T-cell (primary cell): ENCODE measurements around the gene PRKCA. TPM values are rescaled to one million over a fixed set of nuclear protein-coding genes. Genes with fewer than 3 reads are reported as not detected.
"Not testable (repeated sequence)": the region's sequence is repeated elsewhere in the genome, so short reads cannot be mapped to it uniquely, and the experiment has no call there.

Experiments
- ATAC-seq, 4 experiments: fragments of 200-7000 bp in 3 of 4; fragments of 150-1000 bp in 1 of 4; cut with Tn5 transposase; replicated peaks in 1 of 4; 1 replicate in 3 of 4; 2 replicates in 1 of 4; pipeline ENCODE4 v1.10.0; 2021; ENCODE audit warnings: moderate library complexity in 3 of 4, mild to moderate bottlenecking in 2 of 4, moderate number of reproducible peaks in 1 of 4
- CTCF ChIA-PET, 2 donors: fragments of 300-600 bp; sonication (Branson Sonifier 250); formaldehyde crosslinking; loops; one replicate each; lab custom pipeline; 2022; ENCODE audit warnings: antibody characterized with exemption in 2 of 2; lab: Charles Lee
- POLR2A ChIA-PET, 2 donors: fragments of 300-600 bp; sonication (Branson Sonifier 250); formaldehyde crosslinking; loops; one replicate each; lab custom pipeline; 2022; ENCODE audit warnings: antibody characterized with exemption in 2 of 2; lab: Charles Lee
- DNase-seq, 35 experiments: peaks; one replicate each; pipeline versions ENCODE4 v3.0.0 to v3.0.0-alpha.2; 2013 to 2023
- H3K27ac ChIP-seq: one replicate; pipeline ENCODE4 v1.5.1; 2013; ENCODE audit warnings: low read length
- H3K27me3 ChIP-seq, 2 experiments: replicated peaks in 1 of 2; 1 replicate in 1 of 2; 2 replicates in 1 of 2; pipeline versions ENCODE4 v1.6.1 to v1.7.0; 2013; ENCODE audit warnings: low read length in 1 of 2, mixed read lengths in 1 of 2; ENCODE audit not compliant: control insufficient read depth in 2 of 2, insufficient read depth in 2 of 2; ENCODE audit errors: extremely low read depth in 1 of 2
- H3K36me3 ChIP-seq, 2 donors: 1 replicate in 1 of 2; 2 replicates in 1 of 2; pipeline versions ENCODE4 v1.6.1 to v1.7.0; 2013; ENCODE audit warnings: low read length in 1 of 2; ENCODE audit not compliant: control insufficient read depth in 2 of 2, insufficient read depth in 1 of 2; ENCODE audit errors: extremely low read depth in 1 of 2
- H3K4me1 ChIP-seq, 2 experiments: 1 replicate in 1 of 2; 2 replicates in 1 of 2; pipeline versions ENCODE4 v1.6.1 to v1.7.0; 2013; ENCODE audit warnings: low read length in 2 of 2, mixed read lengths in 1 of 2; ENCODE audit not compliant: insufficient read depth in 2 of 2, control insufficient read depth in 1 of 2; ENCODE audit errors: extremely low read depth in 1 of 2
- H3K4me3 ChIP-seq, 2 donors: 1 replicate in 1 of 2; 2 replicates in 1 of 2; pipeline versions ENCODE4 v1.5.1 to v1.7.0; 2013; ENCODE audit warnings: mild to moderate bottlenecking in 2 of 2, low read length in 1 of 2, moderate library complexity in 1 of 2; ENCODE audit not compliant: control insufficient read depth in 1 of 2; ENCODE audit errors: extremely low read depth in 1 of 2
- H3K9me3 ChIP-seq: 2 replicates; pipeline ENCODE4 v1.7.0; 2013
- H3K27ac Mint-ChIP-seq, 2 donors: one replicate each; pipeline ENCODE4 v1.8.0; 2020 to 2021; ENCODE audit warnings: mild to moderate bottlenecking in 2 of 2, mixed read lengths in 2 of 2
- H3K27me3 Mint-ChIP-seq, 2 donors: one replicate each; pipeline ENCODE4 v1.8.0; 2021 to 2022; ENCODE audit warnings: mixed read lengths in 2 of 2
- H3K36me3 Mint-ChIP-seq: one replicate; pipeline ENCODE4 v1.8.0; 2021; ENCODE audit warnings: mixed read lengths
- H3K4me1 Mint-ChIP-seq, 3 donors: one replicate each; pipeline ENCODE4 v1.8.0; 2020 to 2022; ENCODE audit warnings: mixed read lengths in 3 of 3, mild to moderate bottlenecking in 1 of 3
- H3K4me3 Mint-ChIP-seq, 3 donors: one replicate each; pipeline ENCODE4 v1.8.0; 2020 to 2022; ENCODE audit warnings: mild to moderate bottlenecking in 3 of 3, mixed read lengths in 3 of 3, moderate library complexity in 3 of 3
- H3K9me3 Mint-ChIP-seq, 3 donors: one replicate each; pipeline ENCODE4 v1.8.0; 2020 to 2022; ENCODE audit warnings: mixed read lengths in 3 of 3
- WGBS: methylation state at CpG from one replicate; pipeline ENCODE4 v1.1.5; 2013; ENCODE audit warnings: missing lambda C conversion rate; ENCODE audit not compliant: insufficient coverage; 5-methylcytosine and 5-hydroxymethylcytosine counted together
- total RNA-seq, 35 experiments: library from RNA in 6 of 35; stranded (reverse) in 6 of 35; fragments of 120-200 nt in 1 of 35; gene quantifications; one replicate each; pipeline versions ENCODE4 v1.2.1 to v1.2.4 and lab custom pipeline; 2013 to 2026

The PRKCA gene
- total RNA-seq, 5 donors from 2014 or later (not counting 1 experiment from before 2014, with no cell fraction given) = 75.9 to 128 (median 82.0) TPM

- no peaks in the 10 kb centered on the region for H3K9me3 ChIP-seq
- H3K36me3 ChIP-seq = peaks cover 0 to 2% of the 10 kb centered on the region in 2 donors
- H3K9me3 Mint-ChIP-seq = no peaks in the 10 kb centered on the region
- no peak overlapping the region for H3K4me3 ChIP-seq
- no peak overlapping the region for H3K4me3 Mint-ChIP-seq
- peaks cover 15% of the 10 kb centered on the region for H3K36me3 Mint-ChIP-seq
- WGBS = 96% methylated on average over 6 of the region's 11 CpGs
- ChIA-PET POLR2A (no interaction called here), CTCF (interaction anchor here in 1 of 2 donors (1.4 kb wide), 1 partner anchor 196 kb away, joined by 3 read pairs; no protein-coding TSS in a partner anchor)
- H3K27me3 ChIP-seq = no peaks in the 10 kb centered on the region
- no peaks in the 10 kb centered on the region for H3K4me1 ChIP-seq
- H3K27ac Mint-ChIP-seq = no peak overlapping the region
- no peak for DNase-seq
- ATAC-seq = no peak
- H3K4me1 Mint-ChIP-seq = peaks cover 32 to 45% (median 42%) of the 10 kb centered on the region in 3 donors
- H3K27me3 Mint-ChIP-seq = no peaks in the 10 kb centered on the region
- H3K27ac ChIP-seq = no peak overlapping the region
These were observed 175.3 kb downstream of the PRKCA start for GRCh38 chr17:66477615-66478283.

DNA sequence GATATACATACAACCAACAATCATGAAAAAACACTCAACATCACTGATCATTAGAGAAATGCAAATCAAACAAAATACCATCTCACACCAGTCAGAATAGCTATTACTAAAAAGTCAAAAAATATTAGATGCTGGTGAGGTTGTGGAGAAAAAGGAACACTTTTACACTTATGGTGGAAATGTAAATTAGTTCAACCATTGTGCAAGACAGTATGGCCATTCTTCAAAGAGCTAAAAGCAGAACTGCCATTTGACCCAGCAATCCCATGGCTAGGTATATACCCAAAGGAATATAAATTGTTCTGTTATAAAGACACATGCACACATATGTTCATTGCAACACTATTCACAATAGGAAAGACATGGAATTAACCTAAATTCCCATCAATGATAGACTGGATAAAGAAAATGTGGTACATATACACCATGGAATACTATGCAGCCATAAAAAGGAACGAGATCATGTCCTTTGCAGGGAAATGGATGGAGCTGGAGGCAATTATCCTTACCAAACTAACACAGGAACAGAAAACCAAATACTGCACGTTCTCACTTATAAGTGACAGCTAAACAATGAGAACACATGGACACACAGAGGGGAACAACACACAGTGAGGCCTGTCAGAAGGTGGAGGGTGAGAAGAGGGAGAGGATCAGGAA is 176.9 kb downstream of the PRKCA start:
- H3K27me3 ChIP-seq, H3K27me3 Mint-ChIP-seq, H3K4me3 ChIP-seq, DNase-seq, H3K9me3 ChIP-seq, H3K27ac Mint-ChIP-seq, H3K4me1 ChIP-seq, H3K36me3 ChIP-seq, POLR2A ChIA-PET, H3K4me3 Mint-ChIP-seq, ATAC-seq, H3K27ac ChIP-seq, H3K9me3 Mint-ChIP-seq: not testable (repeated sequence)
- Mint-ChIP-seq H3K36me3 (peaks cover 15% of the 10 kb centered on the region), H3K4me1 (peaks cover 31 to 44% (median 39%) of the 10 kb centered on the region in 3 donors)
- CTCF ChIA-PET = interaction anchor here in 1 of 2 donors (1.4 kb wide), 1 partner anchor 195 kb away, joined by 3 read pairs; no protein-coding TSS in a partner anchor
- no CpG with 5 or more reads among the region's 2 CpGs for WGBS

DNA sequence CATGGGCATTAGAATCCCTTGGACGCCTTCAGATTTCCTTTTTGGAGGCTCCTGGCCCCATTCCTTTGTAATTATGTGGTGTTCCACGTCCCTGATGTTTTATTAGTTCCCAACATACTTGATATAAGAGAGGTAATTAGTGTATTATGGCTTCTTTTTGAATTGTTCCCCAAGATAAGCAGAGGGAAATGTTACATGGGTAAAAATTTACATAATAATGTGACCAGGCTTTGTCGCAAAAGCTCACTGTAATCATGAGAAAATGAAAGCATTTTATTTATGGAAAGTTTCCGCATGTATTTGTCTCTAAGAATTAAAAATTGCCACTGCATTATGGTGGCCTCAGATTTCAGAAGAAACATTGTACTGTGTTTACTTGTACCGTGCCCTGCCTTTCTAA is 177.8 kb downstream of the PRKCA start:
- H3K36me3 ChIP-seq = peaks cover 0 to 2% of the 10 kb centered on the region in 2 donors
- no peak for ATAC-seq
- H3K27me3 ChIP-seq = no peaks in the 10 kb centered on the region
- no peak overlapping the region for H3K4me3 Mint-ChIP-seq
- no peak overlapping the region for H3K27ac Mint-ChIP-seq
- no peak overlapping the region for H3K4me3 ChIP-seq
- H3K27ac ChIP-seq = no peak overlapping the region
- no peak for DNase-seq
- ChIA-PET POLR2A (no interaction called here), CTCF (interaction anchor here in 1 of 2 donors (0.7 to 1.2 kb wide), 2 partner anchors 18 to 87 kb away, joined by 3 read pairs; no protein-coding TSS in a partner anchor)
- peaks cover 29 to 41% (median 40%) of the 10 kb centered on the region in 3 donors for H3K4me1 Mint-ChIP-seq
- 83% methylated on average over 1 of the region's 5 CpGs for WGBS
- H3K9me3 ChIP-seq = no peaks in the 10 kb centered on the region
- H3K9me3 Mint-ChIP-seq = no peaks in the 10 kb centered on the region
- no peaks in the 10 kb centered on the region for H3K27me3 Mint-ChIP-seq
- H3K36me3 Mint-ChIP-seq = peaks cover 15% of the 10 kb centered on the region
- no peaks in the 10 kb centered on the region for H3K4me1 ChIP-seq

DNA sequence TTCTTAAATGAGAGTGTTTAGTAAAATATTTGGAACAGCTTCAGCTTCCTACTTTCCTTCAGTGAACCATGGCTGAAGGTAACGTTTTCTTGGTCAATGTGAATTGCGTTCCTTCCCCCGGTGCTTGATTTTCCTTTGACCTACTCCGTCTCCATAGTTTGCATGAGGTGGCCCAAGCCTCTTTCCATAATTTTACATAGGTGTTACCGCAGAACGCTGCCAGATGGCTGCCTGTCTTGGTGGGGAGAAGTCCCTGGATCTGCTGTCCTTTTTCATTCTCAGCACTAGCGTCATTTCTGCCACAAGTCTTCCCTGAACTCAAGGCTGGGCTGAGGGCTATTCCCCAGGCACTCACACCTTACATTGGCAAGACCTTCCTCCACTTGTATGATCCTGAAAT is 178.4 kb downstream of the PRKCA start:
- ChIA-PET CTCF (interaction anchor here in 1 of 2 donors (0.7 to 1.2 kb wide), 2 partner anchors 19 to 86 kb away, joined by 3 read pairs; no protein-coding TSS in a partner anchor), POLR2A (no interaction called here)
- Histone ChIP-seq H3K4me1 (no peaks in the 10 kb centered on the region), H3K27ac (no peak overlapping the region), H3K27me3 (no peaks in the 10 kb centered on the region), H3K36me3 (peaks cover 0 to 2% of the 10 kb centered on the region in 2 donors), H3K9me3 (no peaks in the 10 kb centered on the region), H3K4me3 (no peak overlapping the region)
- Mint-ChIP-seq H3K4me3 (no peak overlapping the region), H3K9me3 (no peaks in the 10 kb centered on the region), H3K27ac (no peak overlapping the region), H3K4me1 (peaks cover 30 to 43% (median 42%) of the 10 kb centered on the region in 3 donors), H3K36me3 (peaks cover 15% of the 10 kb centered on the region), H3K27me3 (no peaks in the 10 kb centered on the region)
- 100% methylated on average over 2 of the region's 7 CpGs for WGBS
- DNase-seq (no peak), ATAC-seq (no peak)

- Histone ChIP-seq H3K27ac (no peak overlapping the region), H3K27me3 (no peaks in the 10 kb centered on the region), H3K4me1 (no peaks in the 10 kb centered on the region), H3K9me3 (no peaks in the 10 kb centered on the region), H3K36me3 (peaks cover 0 to 2% of the 10 kb centered on the region in 2 donors), H3K4me3 (no peak overlapping the region)
- WGBS = 88% methylated on average over 8 of the region's 8 CpGs
- Mint-ChIP-seq H3K4me3 (no peak overlapping the region), H3K27me3 (no peaks in the 10 kb centered on the region), H3K27ac (no peak overlapping the region), H3K9me3 (no peaks in the 10 kb centered on the region), H3K36me3 (peaks cover 15% of the 10 kb centered on the region), H3K4me1 (peaks cover 31 to 47% (median 44%) of the 10 kb centered on the region in 3 donors)
- DNase-seq = no peak
- no peak for ATAC-seq
- POLR2A ChIA-PET = no interaction called here
- CTCF ChIA-PET = interaction anchor here (0.6 to 1.2 kb wide), 2 partner anchors 86 to 1370 kb away, joined by 3 read pairs; no protein-coding TSS in a partner anchor
These were observed 178.9 kb downstream of the PRKCA start for GRCh38 chr17:66481271-66481670.

- Histone ChIP-seq H3K4me1 (no peaks in the 10 kb centered on the region), H3K4me3 (no peak overlapping the region), H3K27ac (no peak overlapping the region), H3K9me3 (no peaks in the 10 kb centered on the region), H3K27me3 (no peaks in the 10 kb centered on the region), H3K36me3 (peaks cover 0 to 2% of the 10 kb centered on the region in 2 donors)
- Mint-ChIP-seq H3K4me3 (no peak overlapping the region), H3K27ac (no peak overlapping the region), H3K36me3 (peaks cover 8% of the 10 kb centered on the region), H3K27me3 (no peaks in the 10 kb centered on the region), H3K4me1 (peaks cover 55 to 68% (median 59%) of the 10 kb centered on the region in 3 donors), H3K9me3 (no peaks in the 10 kb centered on the region)
- CTCF ChIA-PET = interaction anchor here in 1 of 2 donors (0.6 kb wide), 1 partner anchor 482 kb away, joined by 3 read pairs; no protein-coding TSS in a partner anchor
- POLR2A ChIA-PET = interaction anchor here in 1 of 2 donors (1.1 kb wide), 1 partner anchor 10 kb away, joined by 3 read pairs; no protein-coding TSS in a partner anchor
- ATAC-seq (no peak), DNase-seq (no peak)
- 93% methylated on average over 2 of the region's 8 CpGs for WGBS
These were observed 181.5 kb downstream of the PRKCA start for GRCh38 chr17:66483906-66484305.
